Measurements from ENCODE around the gene EGFL7. TPM values are rescaled to one million over a fixed set of nuclear protein-coding genes. Genes with fewer than 3 reads are reported as not detected.

The EGFL7 gene
- total RNA-seq, 1 experiment from 2014 or later: 38.0 TPM

- no CpG with 5 or more reads among the region's 22 CpGs for WGBS (ENCODE audit: extremely low coverage, insufficient read length, low lambda C conversion rate)
- no peaks in the 10 kb centered on the region for H3K36me3 Mint-ChIP-seq (ENCODE audit: insufficient read depth in 1 of 3, low read depth in 3 of 3)
Measured at GRCh38 chr9:136616948-136617695, 45.6 kb upstream of the EGFL7 start.

More at GRCh38 chr9:136616948-136617695, 45.6 kb upstream of the EGFL7 start:
- H2BK12ac ChIP-seq (ENCODE audit: insufficient read length, low read depth, low read length): no peak overlapping the region
- Mint-ChIP-seq H3K27ac (no peak overlapping the region), H3K27me3 (ENCODE audit: low read depth) (peaks cover 6% of the 10 kb centered on the region), H3K4me1 (peaks cover 9 to 10% of the 10 kb centered on the region in 2 experiments), H3K9me3 (no peaks in the 10 kb centered on the region), H3K4me3 (no peak overlapping the region)
- no peaks in the 10 kb centered on the region for H3K27me3 ChIP-seq (ENCODE audit: insufficient read depth, low read length)
- no peak overlapping the region for H2AFZ ChIP-seq (ENCODE audit: low read length)
- H3T11ph ChIP-seq (ENCODE audit: low read length): no peak overlapping the region
- no peaks in the 10 kb centered on the region; the same call in 1 of the 2 replicates for H3K4me1 ChIP-seq (ENCODE audit: insufficient read depth, low read length)
- H4K91ac ChIP-seq (ENCODE audit: insufficient read length, low read depth, low read length): no peak overlapping the region
- no peaks in the 10 kb centered on the region for H3K23me2 ChIP-seq (ENCODE audit: insufficient read length, low read depth, low read length, poor library complexity, severe bottlenecking)
- H3K9ac ChIP-seq (ENCODE audit: extremely low read depth, insufficient read length, low read length): no peak overlapping the region
- H4K5ac ChIP-seq (ENCODE audit: insufficient read length, low read depth, low read length): no peak overlapping the region
- H3K23ac ChIP-seq (ENCODE audit: insufficient read length, low read depth, low read length): no peak overlapping the region
- no peak overlapping the region for H3K27ac ChIP-seq (ENCODE audit: insufficient read length, low read depth, low read length)
- DNase-seq: no peak
- H3K79me2 ChIP-seq (ENCODE audit: insufficient read depth, low read length): no peaks in the 10 kb centered on the region
- H2BK120ac ChIP-seq (ENCODE audit: low read depth, low read length, poor library complexity, severe bottlenecking): no peak overlapping the region
- H4K8ac ChIP-seq (replicated peaks; ENCODE audit: insufficient read length, low read depth, low read length): no peak overlapping the region
- H3K4me2 ChIP-seq (ENCODE audit: insufficient read depth, insufficient read length, low read length): no peak overlapping the region
- no peak overlapping the region for H2BK20ac ChIP-seq (ENCODE audit: low read depth, low read length, poor library complexity, severe bottlenecking)
- H3K79me1 ChIP-seq (ENCODE audit: insufficient read depth, low read depth, low read length, poor library complexity, severe bottlenecking): no peaks in the 10 kb centered on the region
- no peak overlapping the region for H2BK5ac ChIP-seq (ENCODE audit: insufficient read length, low read length)
- H3K56ac ChIP-seq (ENCODE audit: insufficient read length, low read depth, low read length): no peak overlapping the region
- H4K20me1 ChIP-seq (ENCODE audit: control insufficient read depth, insufficient read depth, insufficient read length): no peaks in the 10 kb centered on the region
- TF ChIP-seq CTCF (conservative IDR thresholded peaks at IDR 0.05): no peak
- H3K4ac ChIP-seq (ENCODE audit: low read depth, low read length): no peak overlapping the region
- no peak overlapping the region for H3K18ac ChIP-seq (ENCODE audit: insufficient read length, low read depth, low read length)
- H3K9me3 ChIP-seq (ENCODE audit: control insufficient read depth, low read depth, low read length): no peaks in the 10 kb centered on the region
- no peak overlapping the region for H3K14ac ChIP-seq (ENCODE audit: insufficient read depth, low read length)
- H2BK15ac ChIP-seq (ENCODE audit: low read depth, low read length): no peak overlapping the region
- H2AK5ac ChIP-seq (ENCODE audit: insufficient read length, low read length): no peak overlapping the region

All from H9 (cell line).